ENCODE measurements around the gene JAKMIP3.

DNA sequence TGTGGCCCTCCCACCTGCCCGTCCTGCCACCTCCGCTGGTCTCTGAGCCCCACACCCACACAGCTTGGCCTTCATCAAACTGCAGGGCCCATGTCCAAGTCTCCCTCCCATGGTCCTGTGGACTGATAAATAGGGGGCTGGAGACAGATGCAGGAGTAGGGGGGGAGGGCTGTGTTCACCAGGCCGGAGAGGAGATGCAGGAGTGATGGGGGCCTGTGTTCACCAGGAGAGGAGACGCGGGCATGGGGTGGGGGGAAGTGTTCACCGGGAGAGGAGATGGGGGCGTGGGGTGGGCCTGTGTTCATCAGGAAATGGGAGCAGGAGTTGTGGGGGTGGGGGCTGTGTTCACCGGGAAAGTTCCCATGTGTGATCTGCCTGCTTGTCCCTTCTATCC is 37.0 kb downstream of the JAKMIP3 start:
- no peak for TF ChIP-seq POLR2A (IDR thresholded peaks at IDR 0.05)
- TF ChIP-seq, protein P1, sequence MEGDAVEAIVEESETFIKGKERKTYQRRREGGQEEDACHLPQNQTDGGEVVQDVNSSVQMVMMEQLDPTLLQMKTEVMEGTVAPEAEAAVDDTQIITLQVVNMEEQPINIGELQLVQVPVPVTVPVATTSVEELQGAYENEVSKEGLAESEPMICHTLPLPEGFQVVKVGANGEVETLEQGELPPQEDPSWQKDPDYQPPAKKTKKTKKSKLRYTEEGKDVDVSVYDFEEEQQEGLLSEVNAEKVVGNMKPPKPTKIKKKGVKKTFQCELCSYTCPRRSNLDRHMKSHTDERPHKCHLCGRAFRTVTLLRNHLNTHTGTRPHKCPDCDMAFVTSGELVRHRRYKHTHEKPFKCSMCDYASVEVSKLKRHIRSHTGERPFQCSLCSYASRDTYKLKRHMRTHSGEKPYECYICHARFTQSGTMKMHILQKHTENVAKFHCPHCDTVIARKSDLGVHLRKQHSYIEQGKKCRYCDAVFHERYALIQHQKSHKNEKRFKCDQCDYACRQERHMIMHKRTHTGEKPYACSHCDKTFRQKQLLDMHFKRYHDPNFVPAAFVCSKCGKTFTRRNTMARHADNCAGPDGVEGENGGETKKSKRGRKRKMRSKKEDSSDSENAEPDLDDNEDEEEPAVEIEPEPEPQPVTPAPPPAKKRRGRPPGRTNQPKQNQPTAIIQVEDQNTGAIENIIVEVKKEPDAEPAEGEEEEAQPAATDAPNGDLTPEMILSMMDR (IDR thresholded peaks at IDR 0.05) = no peak

All from adrenal gland (tissue), 5 donors.